KMS-11 (cell line): ENCODE measurements around the gene SCLT1.

Experiments used
- H2AFZ ChIP-seq: fragments of 200-600 bp; sonication (generic); 2 replicates; pipeline ENCODE4 v1.6.1; 2016; ENCODE audit warnings: antibody characterized with exemption, mixed run types, low read depth
- H3K27ac ChIP-seq: fragments of 200-600 bp; sonication (generic); 2 replicates; pipeline ENCODE4 v1.6.1; 2016; ENCODE audit warnings: mild to moderate bottlenecking, mixed run types
- H3K27me3 ChIP-seq: fragments of 200-600 bp; sonication (generic); 2 replicates; pipeline ENCODE4 v1.6.1; 2017; ENCODE audit warnings: mild to moderate bottlenecking, low read depth, mixed run types, moderate library complexity; ENCODE audit not compliant: insufficient read depth
- H3K36me3 ChIP-seq: fragments of 200-600 bp; sonication (generic); 2 replicates; pipeline ENCODE4 v1.6.1; 2017; ENCODE audit warnings: mild to moderate bottlenecking, mixed run types; ENCODE audit not compliant: insufficient read depth
- H3K4me1 ChIP-seq: fragments of 200-600 bp; sonication (generic); 2 replicates; pipeline ENCODE4 v1.6.1; 2016; ENCODE audit warnings: mild to moderate bottlenecking, low read depth, mixed run types; ENCODE audit not compliant: poor library complexity, severe bottlenecking
- H3K4me2 ChIP-seq: fragments of 200-600 bp; sonication (generic); 2 replicates; pipeline ENCODE4 v1.7.0; 2016; ENCODE audit warnings: mild to moderate bottlenecking, mixed run types
- H3K4me3 ChIP-seq: fragments of 200-600 bp; sonication (generic); IDR thresholded peaks from 2 replicates; pipeline ENCODE4 v1.6.1; 2017; ENCODE audit warnings: low read depth, low read length, mixed read lengths; ENCODE audit not compliant: insufficient read depth
- H3K79me2 ChIP-seq: fragments of 200-600 bp; sonication (generic); 2 replicates; pipeline ENCODE4 v1.6.1; 2016; ENCODE audit warnings: low read depth, mixed run types; ENCODE audit not compliant: insufficient read depth
- H3K9ac ChIP-seq: fragments of 200-600 bp; sonication (generic); 2 replicates; pipeline ENCODE4 v1.6.1; 2016; ENCODE audit warnings: mild to moderate bottlenecking, mixed run types
- H4K20me1 ChIP-seq: fragments of 200-600 bp; sonication (generic); 2 replicates; pipeline ENCODE4 v1.6.1; 2016; ENCODE audit warnings: mild to moderate bottlenecking, mixed run types; ENCODE audit not compliant: insufficient read depth
- CTCF ChIP-seq: fragments of 200-600 bp; sonication (generic); conservative IDR thresholded peaks from 2 replicates; pipeline ENCODE4 v1.6.1; 2017; ENCODE audit warnings: low read depth, mild to moderate bottlenecking, antibody characterized with exemption, low read length, moderate library complexity, mixed read lengths

The SCLT1 gene

DNA sequence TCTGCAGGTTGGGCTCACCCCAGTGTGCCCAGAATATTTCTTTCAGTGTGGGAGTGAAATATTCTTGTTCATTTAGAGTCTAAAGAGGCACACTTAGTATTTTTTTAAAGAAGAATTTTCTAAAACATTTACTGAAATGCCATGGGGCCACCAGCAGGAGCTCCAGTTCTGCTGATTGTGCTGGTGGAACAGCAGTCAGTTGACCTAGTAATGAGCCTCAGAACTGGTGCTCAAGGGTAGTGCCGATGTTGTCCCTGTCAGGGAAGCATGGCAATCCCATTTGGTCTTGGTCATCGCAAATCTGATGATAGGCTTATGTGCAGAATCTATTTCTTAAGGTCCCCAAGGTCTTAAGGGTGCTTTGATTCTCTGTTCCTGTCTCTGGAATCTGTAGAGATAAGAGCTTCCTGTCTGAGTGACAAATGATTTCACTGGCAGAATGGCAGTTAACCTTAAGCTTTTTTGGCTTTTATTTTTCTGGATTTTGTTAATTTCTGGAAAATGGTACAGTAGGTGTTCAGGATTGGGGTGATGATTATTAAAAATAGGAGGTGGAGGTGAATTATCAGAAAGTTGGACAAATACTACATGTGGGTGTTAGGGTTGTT, 252.5 kb downstream of the SCLT1 start:
- no peak overlapping the region for H3K9ac ChIP-seq
- H3K27me3 ChIP-seq: no peaks in the 10 kb centered on the region
- peaks cover 17% of the 10 kb centered on the region; the same call in 1 of the 2 replicates for H3K36me3 ChIP-seq
- H3K4me2 ChIP-seq: no peak overlapping the region
- peaks cover 16% of the 10 kb centered on the region for H4K20me1 ChIP-seq
- peaks cover 97% of the 10 kb centered on the region for H3K79me2 ChIP-seq
- no peak overlapping the region for H3K4me3 ChIP-seq
- H2AFZ ChIP-seq: no peak overlapping the region
- no peak; the same call in 1 of the 2 replicates for TF ChIP-seq CTCF
- no peak overlapping the region for H3K27ac ChIP-seq
- peaks cover 33% of the 10 kb centered on the region for H3K4me1 ChIP-seq

DNA sequence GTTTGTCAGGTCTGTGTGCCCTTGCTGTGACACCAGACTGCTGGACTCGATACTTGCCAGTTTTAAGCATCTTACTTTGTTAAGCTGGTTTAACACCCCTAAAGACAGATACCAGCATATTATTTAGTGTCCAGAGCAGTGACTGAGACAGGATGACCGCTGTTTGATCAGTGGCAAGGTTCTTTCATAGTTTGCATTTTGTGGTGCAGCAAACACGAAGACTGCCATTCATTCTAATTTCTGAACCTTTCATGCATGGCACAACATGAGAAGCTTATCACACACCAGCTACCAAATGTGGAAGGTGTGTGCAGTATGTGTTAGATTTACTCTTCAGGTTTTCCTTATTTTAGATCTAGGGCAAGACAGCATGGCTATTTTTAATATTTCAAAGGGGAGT, 255.7 kb downstream of the SCLT1 start:
- Histone ChIP-seq H3K36me3 (peaks cover 8% of the 10 kb centered on the region; the same call in 1 of the 2 replicates), H3K27me3 (no peaks in the 10 kb centered on the region), H3K79me2 (peaks cover 99% of the 10 kb centered on the region), H2AFZ (no peak overlapping the region), H3K4me3 (no peak overlapping the region), H3K4me1 (peaks cover 58% of the 10 kb centered on the region), H3K27ac (no peak overlapping the region), H3K9ac (no peak overlapping the region), H3K4me2 (no peak overlapping the region), H4K20me1 (peaks cover 16% of the 10 kb centered on the region)
- TF ChIP-seq CTCF: no peak

- Histone ChIP-seq H3K27me3 (no peaks in the 10 kb centered on the region), H3K27ac (no peak overlapping the region), H2AFZ (no peak overlapping the region), H3K4me1 (peaks cover 63% of the 10 kb centered on the region), H3K36me3 (peaks cover 8% of the 10 kb centered on the region; the same call in 1 of the 2 replicates), H3K4me3 (no peak overlapping the region), H4K20me1 (peaks cover 16% of the 10 kb centered on the region), H3K4me2 (no peak overlapping the region), H3K79me2 (peaks cover 99% of the 10 kb centered on the region), H3K9ac (no peak overlapping the region)
- TF ChIP-seq CTCF: no peak
These were observed 256.1 kb downstream of the SCLT1 start for GRCh38 chr4:128837198-128837597.

- peaks cover 76% of the 10 kb centered on the region for H3K4me1 ChIP-seq
- H3K27me3 ChIP-seq: no peaks in the 10 kb centered on the region
- no peak overlapping the region for H3K9ac ChIP-seq
- H2AFZ ChIP-seq: no peak overlapping the region
- peaks cover 23% of the 10 kb centered on the region for H4K20me1 ChIP-seq
- no peak overlapping the region for H3K4me3 ChIP-seq
- H3K27ac ChIP-seq: no peak overlapping the region
- peaks cover 7% of the 10 kb centered on the region; the same call in 1 of the 2 replicates for H3K36me3 ChIP-seq
- H3K4me2 ChIP-seq: no peak overlapping the region
- TF ChIP-seq CTCF: no peak
- H3K79me2 ChIP-seq: peaks cover 99% of the 10 kb centered on the region
These were observed 257.7 kb downstream of the SCLT1 start for GRCh38 chr4:128835498-128836222.
